Measurements from ENCODE around the gene GSE1. TPM values are rescaled to one million over a fixed set of nuclear protein-coding genes. Genes with fewer than 3 reads are reported as not detected.

The GSE1 gene
- total RNA-seq, 1 donor from 2014 or later, result 80.8 TPM

DNA sequence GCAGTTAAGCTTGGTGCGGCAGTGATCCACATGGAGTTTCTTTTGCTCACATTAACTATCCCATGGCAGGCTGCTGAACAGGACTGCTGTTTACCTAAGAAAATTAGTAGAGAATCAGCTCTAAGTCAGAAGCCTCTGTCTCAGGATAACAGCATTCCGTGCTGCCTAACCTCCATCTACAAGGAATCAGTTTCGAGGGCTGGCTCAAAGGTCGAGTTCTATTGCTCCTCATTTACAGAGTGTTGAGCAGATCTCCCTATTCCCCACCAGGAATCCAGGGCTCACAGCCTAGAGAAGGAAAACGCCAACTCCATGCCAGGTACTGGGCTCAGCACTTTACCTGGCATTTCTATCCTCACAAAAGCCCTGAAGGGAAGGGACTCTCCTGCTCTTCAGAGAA is 65.7 kb downstream of the GSE1 start:
- H3K27me3 ChIP-seq, result no peaks in the 10 kb centered on the region
- no peak overlapping the region for H3K4me3 ChIP-seq
- H3K36me3 ChIP-seq, result peaks cover 0 to 5% of the 10 kb centered on the region in 2 donors
- no peaks in the 10 kb centered on the region for H3K4me1 ChIP-seq
- DNase-seq (ENCODE audit: extremely low spot score in 2 of 2), result no peak
- H3K27ac ChIP-seq, result no peak overlapping the region
- H3K9me3 ChIP-seq, result no peaks in the 10 kb centered on the region
- TF ChIP-seq POLR2AphosphoS5 (IDR thresholded peaks at IDR 0.05; ENCODE audit: insufficient read depth in 1 of 2, low read depth in 1 of 2), result no peak
- TF ChIP-seq, protein P1, sequence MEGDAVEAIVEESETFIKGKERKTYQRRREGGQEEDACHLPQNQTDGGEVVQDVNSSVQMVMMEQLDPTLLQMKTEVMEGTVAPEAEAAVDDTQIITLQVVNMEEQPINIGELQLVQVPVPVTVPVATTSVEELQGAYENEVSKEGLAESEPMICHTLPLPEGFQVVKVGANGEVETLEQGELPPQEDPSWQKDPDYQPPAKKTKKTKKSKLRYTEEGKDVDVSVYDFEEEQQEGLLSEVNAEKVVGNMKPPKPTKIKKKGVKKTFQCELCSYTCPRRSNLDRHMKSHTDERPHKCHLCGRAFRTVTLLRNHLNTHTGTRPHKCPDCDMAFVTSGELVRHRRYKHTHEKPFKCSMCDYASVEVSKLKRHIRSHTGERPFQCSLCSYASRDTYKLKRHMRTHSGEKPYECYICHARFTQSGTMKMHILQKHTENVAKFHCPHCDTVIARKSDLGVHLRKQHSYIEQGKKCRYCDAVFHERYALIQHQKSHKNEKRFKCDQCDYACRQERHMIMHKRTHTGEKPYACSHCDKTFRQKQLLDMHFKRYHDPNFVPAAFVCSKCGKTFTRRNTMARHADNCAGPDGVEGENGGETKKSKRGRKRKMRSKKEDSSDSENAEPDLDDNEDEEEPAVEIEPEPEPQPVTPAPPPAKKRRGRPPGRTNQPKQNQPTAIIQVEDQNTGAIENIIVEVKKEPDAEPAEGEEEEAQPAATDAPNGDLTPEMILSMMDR (IDR thresholded peaks at IDR 0.05), result no peak
- no peak for TF ChIP-seq POLR2A (IDR thresholded peaks at IDR 0.05)
- intact Hi-C loops (cut with DNase I), result no loop called here

DNA sequence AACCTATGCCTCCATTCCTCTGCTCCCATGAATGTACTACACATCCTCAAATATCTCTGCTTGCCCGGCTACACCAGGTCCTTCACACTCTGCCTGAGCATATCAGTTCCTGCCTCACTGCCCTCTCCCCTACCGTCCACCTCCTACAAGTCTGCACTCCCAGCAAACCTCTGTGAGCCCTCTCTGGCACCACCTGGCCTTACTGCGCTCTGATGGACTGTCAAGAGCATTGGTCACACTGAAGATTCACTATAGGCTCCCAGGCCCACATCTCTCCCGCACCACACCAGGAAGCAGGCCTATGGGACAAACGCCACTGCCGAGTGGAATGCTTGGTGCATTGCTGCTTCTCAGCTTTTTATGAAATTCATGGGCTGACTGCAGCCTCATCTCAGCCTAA is 66.7 kb downstream of the GSE1 start:
- intact Hi-C loops (cut with DNase I), result no loop called here
- DNase-seq (ENCODE audit: extremely low spot score in 2 of 2), result no peak
- Histone ChIP-seq H3K36me3 (peaks cover 0 to 5% of the 10 kb centered on the region in 2 donors), H3K9me3 (no peaks in the 10 kb centered on the region), H3K4me1 (no peaks in the 10 kb centered on the region), H3K4me3 (no peak overlapping the region), H3K27me3 (no peaks in the 10 kb centered on the region), H3K27ac (no peak overlapping the region)
- no peak for TF ChIP-seq POLR2AphosphoS5 (IDR thresholded peaks at IDR 0.05; ENCODE audit: insufficient read depth in 1 of 2, low read depth in 1 of 2)

DNA sequence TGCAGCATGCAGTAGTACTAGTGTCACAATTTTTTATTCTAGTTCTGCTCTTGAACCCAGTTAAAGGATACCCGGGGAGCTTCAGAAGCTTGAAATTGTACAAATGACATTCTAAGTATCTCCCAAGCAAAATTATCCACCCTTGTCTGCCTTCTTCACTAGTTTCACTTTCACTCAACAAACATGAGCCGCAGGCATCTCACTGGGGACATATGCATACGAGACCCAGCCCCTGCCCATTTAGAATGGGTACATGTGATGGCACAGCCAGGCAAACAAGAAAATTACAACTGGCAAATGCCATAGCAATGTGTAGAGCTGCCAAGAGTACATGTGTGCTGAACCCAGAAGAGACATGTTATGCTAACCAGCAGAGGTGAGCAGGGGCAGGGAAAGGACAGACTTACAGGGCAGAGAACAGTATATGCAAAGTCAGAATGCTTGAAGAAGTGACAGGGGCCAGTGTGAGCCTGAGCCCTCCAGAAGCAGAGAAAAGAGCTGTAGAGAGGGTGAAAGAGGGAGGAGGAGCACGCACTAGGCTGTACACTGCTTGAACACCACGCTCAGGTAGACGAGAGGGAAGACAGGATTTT is 67.3 kb downstream of the GSE1 start:
- intact Hi-C loops (cut with DNase I), result no loop called here
- no peak overlapping the region for H3K27ac ChIP-seq
- TF ChIP-seq POLR2A (IDR thresholded peaks at IDR 0.05), result no peak
- no peak for TF ChIP-seq POLR2AphosphoS5 (IDR thresholded peaks at IDR 0.05; ENCODE audit: insufficient read depth in 1 of 2, low read depth in 1 of 2)
- TF ChIP-seq, protein P1 (IDR thresholded peaks at IDR 0.05), result no peak

DNA sequence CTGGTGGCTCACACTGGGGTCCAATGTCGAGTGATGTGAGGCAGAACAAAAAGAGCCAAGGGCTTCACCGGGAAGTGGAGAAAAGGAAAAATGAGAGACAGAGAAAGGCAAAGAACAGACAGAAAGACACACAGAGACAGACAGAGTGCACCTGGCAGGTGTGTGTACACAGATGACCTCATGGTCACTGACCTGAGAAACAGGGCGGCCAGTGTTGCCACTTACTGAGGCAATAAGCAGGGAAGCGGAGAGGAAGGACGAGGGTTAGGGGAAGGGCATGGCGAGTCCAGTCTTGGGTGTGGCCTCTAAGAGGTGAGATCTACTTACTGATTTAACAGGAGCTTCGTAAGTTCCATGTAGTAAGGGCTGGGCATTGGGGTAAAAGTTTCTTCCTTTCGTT is 68.1 kb downstream of the GSE1 start:
- no peak for DNase-seq (ENCODE audit: extremely low spot score in 2 of 2)
- no peaks in the 10 kb centered on the region for H3K4me1 ChIP-seq
- no peak overlapping the region for H3K27ac ChIP-seq
- TF ChIP-seq POLR2A (IDR thresholded peaks at IDR 0.05) (no peak), POLR2AphosphoS5 (IDR thresholded peaks at IDR 0.05; ENCODE audit: insufficient read depth in 1 of 2, low read depth in 1 of 2) (no peak)
- TF ChIP-seq, protein P1 (IDR thresholded peaks at IDR 0.05), result no peak
- H3K27me3 ChIP-seq, result no peaks in the 10 kb centered on the region
- intact Hi-C loops (cut with DNase I), result no loop called here
- H3K4me3 ChIP-seq, result no peak overlapping the region
- H3K9me3 ChIP-seq, result no peaks in the 10 kb centered on the region
- H3K36me3 ChIP-seq, result no peaks in the 10 kb centered on the region

More for the DNA sequence above, 67.3 kb downstream of the GSE1 start:
- no peak for DNase-seq (ENCODE audit: extremely low spot score in 2 of 2)
- no peaks in the 10 kb centered on the region for H3K4me1 ChIP-seq
- H3K9me3 ChIP-seq, result no peaks in the 10 kb centered on the region
- H3K4me3 ChIP-seq, result no peak overlapping the region
- H3K27me3 ChIP-seq, result no peaks in the 10 kb centered on the region
- H3K36me3 ChIP-seq, result peaks cover 0 to 2% of the 10 kb centered on the region in 2 donors

DNA sequence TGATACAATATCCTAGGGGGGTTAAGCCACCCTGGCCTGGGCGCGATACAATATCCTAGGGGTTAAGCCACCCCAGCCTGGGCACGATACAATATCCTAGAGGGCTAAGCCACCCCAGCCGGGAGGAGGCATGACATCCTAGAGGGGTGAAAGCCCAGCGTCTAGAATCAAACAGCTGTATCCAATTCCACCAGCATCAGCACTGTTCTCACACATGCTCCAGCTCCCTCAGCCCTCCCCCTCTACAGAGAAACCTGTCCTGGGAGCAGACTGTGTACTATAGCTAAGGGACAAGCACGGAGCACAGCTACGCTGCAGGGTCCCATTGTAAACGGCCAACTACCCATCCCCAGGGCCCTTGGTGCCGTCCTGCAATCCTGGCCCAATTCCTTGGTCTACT is 69.4 kb downstream of the GSE1 start:
- Histone ChIP-seq H3K4me3 (no peak overlapping the region), H3K36me3 (no peaks in the 10 kb centered on the region), H3K27ac (no peak overlapping the region), H3K9me3 (no peaks in the 10 kb centered on the region), H3K4me1 (no peaks in the 10 kb centered on the region), H3K27me3 (no peaks in the 10 kb centered on the region)
- TF ChIP-seq, protein P1 (IDR thresholded peaks at IDR 0.05), result no peak
- no peak for TF ChIP-seq POLR2A (IDR thresholded peaks at IDR 0.05)
- intact Hi-C loops (cut with DNase I), result no loop called here
- DNase-seq (ENCODE audit: extremely low spot score in 2 of 2), result no peak
